Aorta (tissue), 5 donors: ENCODE measurements around the gene MMAB. TPM values are rescaled to one million over a fixed set of nuclear protein-coding genes. Genes with fewer than 3 reads are reported as not detected.
"Not testable (repeated sequence)": the region's sequence is repeated elsewhere in the genome, so short reads cannot be mapped to it uniquely, and the experiment has no call there.

Experiments
- ATAC-seq: fragments of 200-7000 bp; cut with Tn5 transposase; one replicate; pipeline ENCODE4 v1.9.1; 2022; ENCODE audit warnings: moderate library complexity; ENCODE audit not compliant: low FRiP score
- DNase-seq, 2 donors: peaks; one replicate each; pipeline ENCODE4 v3.0.0-alpha.2; 2020
- H3K27ac ChIP-seq, 2 donors: one replicate each; pipeline ENCODE4 v1.5.1; 2013; ENCODE audit warnings: low read length in 2 of 2, mild to moderate bottlenecking in 2 of 2, moderate library complexity in 2 of 2, control low read depth in 1 of 2, inconsistent platforms in 1 of 2, low read depth in 1 of 2
- H3K27me3 ChIP-seq, 2 donors: one replicate each; pipeline ENCODE4 v1.6.1; 2013; ENCODE audit warnings: control low read depth in 1 of 2, low read length in 1 of 2, mild to moderate bottlenecking in 1 of 2, moderate library complexity in 1 of 2; ENCODE audit not compliant: insufficient read depth in 2 of 2, control insufficient read depth in 1 of 2
- H3K36me3 ChIP-seq, 2 donors: one replicate each; pipeline ENCODE4 v1.6.1; 2013; ENCODE audit warnings: control low read depth in 1 of 2, low read length in 1 of 2, mild to moderate bottlenecking in 1 of 2; ENCODE audit not compliant: insufficient read depth in 2 of 2, control insufficient read depth in 1 of 2
- H3K4me1 ChIP-seq, 2 donors: one replicate each; pipeline ENCODE4 v1.6.1; 2013; ENCODE audit warnings: low read length in 2 of 2, control low read depth in 1 of 2, mild to moderate bottlenecking in 1 of 2, moderate library complexity in 1 of 2; ENCODE audit not compliant: insufficient read depth in 2 of 2, control insufficient read depth in 1 of 2
- H3K4me3 ChIP-seq, 2 donors: one replicate each; pipeline ENCODE4 v1.5.1; 2013; ENCODE audit warnings: low read length in 2 of 2, control low read depth in 1 of 2, mild to moderate bottlenecking in 1 of 2
- H3K9me3 ChIP-seq: one replicate; pipeline ENCODE4 v1.6.1; 2013; ENCODE audit warnings: mild to moderate bottlenecking, low read length; ENCODE audit not compliant: control insufficient read depth
- WGBS, 2 donors: extraction: QIAGEN DNeasy Blood & Tissue Kit; methylation state at CpG; one replicate each; pipeline ENCODE4 v1.1.7; 2013; 5-methylcytosine and 5-hydroxymethylcytosine counted together
- intact Hi-C, 2 donors: fragments of 100-400 bp; cut with DNase I; formaldehyde crosslinking; loops; one replicate each; pipeline versions ENCODE4 v1.14.2 to v1.15.0; 2022
- polyA plus RNA-seq, 2 donors: library from polyadenylated mRNA; stranded (reverse); fragments of 200-250 nt; gene quantifications; one replicate each; pipeline ENCODE4 v1.2.3, GENCODE V29; 2013
- total RNA-seq, 2 donors: library from RNA; stranded (reverse); fragmentation: NEBNext Ultra II Directional; extraction: Animal tissue kit (Norgen Biotek cat#: 25700); gene quantifications; one replicate each; pipeline ENCODE4 v1.2.1, GENCODE V29; 2021
- donor health status: healthy with polysubstance abuse.
- donor health status: Bipolar disorder and iron deficiency.
- donor health status: DM: no; HTN: no; CAD: no.
- donor health status: DM: no; HTN: no; CAD: no.
- donor health status: DM: yes; HTN: yes; CAD: no.

MMAB gene
- total and polyA plus RNA-seq, 4 donors: 17.8 to 32.8 (median 28.7) TPM

GRCh38 chr12:109606320-109607028 is 33.2 kb upstream of the MMAB start:
- H3K27me3 ChIP-seq: no peaks in the 10 kb centered on the region
- no peak for DNase-seq
- no peaks in the 10 kb centered on the region for H3K36me3 ChIP-seq
- intact Hi-C loops: no loop called here
- no peak overlapping the region for H3K27ac ChIP-seq
- peaks cover 2% of the 10 kb centered on the region for H3K9me3 ChIP-seq
- WGBS, 2 donors: 6 to 7% methylated on average over 27 to 30 of the region's 30 CpGs
- H3K4me3 ChIP-seq: no peak overlapping the region
- H3K4me1 ChIP-seq: no peaks in the 10 kb centered on the region
- ATAC-seq: no peak

DNA sequence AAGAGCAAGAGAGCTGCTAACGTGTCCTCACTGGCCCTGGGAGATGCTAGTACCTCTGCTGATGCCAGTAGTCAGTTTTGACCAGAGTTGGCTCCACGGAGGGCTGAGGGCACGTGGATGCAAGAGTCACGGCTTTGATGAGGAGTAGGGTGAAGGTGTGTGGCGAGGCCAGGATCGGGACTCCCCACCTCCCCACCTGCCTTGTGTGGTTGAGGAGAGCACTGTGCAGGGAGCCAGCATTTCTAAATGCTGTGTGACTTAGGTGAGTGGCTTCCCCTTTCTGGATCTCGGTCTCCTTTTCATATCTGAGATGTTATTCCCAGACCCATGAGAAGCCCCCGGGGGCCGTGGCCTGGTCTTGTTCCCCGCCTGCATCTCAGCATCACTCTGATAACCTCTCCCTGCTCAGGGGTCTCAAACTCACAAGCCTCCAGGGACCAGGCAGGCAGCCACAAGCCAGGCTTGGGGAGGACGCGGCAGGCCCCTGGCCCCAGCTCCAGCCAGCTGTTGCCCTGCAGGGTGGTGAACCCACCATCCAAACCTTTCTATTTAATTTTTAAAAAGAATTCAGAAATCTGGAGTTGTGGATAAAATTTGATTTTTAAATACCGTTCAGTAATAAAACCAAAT is 32.4 kb upstream of the MMAB start:
- Histone ChIP-seq H3K4me1 (no peaks in the 10 kb centered on the region), H3K27me3 (no peaks in the 10 kb centered on the region)
- 88 to 90% methylated on average over 13 of the region's 13 CpGs for WGBS, 2 donors

GRCh38 chr12:109605016-109605415 is 31.7 kb upstream of the MMAB start:
- Histone ChIP-seq H3K36me3 (no peaks in the 10 kb centered on the region), H3K27ac (no peak overlapping the region), H3K4me1 (no peaks in the 10 kb centered on the region), H3K27me3 (no peaks in the 10 kb centered on the region), H3K9me3 (no peaks in the 10 kb centered on the region), H3K4me3 (no peak overlapping the region)
- DNase-seq (no peak), ATAC-seq (no peak)
- WGBS, 2 donors: 91 to 94% methylated on average over 5 of the region's 5 CpGs
- intact Hi-C loops: no loop called here

More for the DNA sequence above, 32.4 kb upstream of the MMAB start:
- no peaks in the 10 kb centered on the region for H3K36me3 ChIP-seq
- DNase-seq: no peak
- H3K4me3 ChIP-seq: no peak overlapping the region
- H3K9me3 ChIP-seq: peaks cover 2% of the 10 kb centered on the region
- intact Hi-C loops: no loop called here
- ATAC-seq: no peak
- H3K27ac ChIP-seq: no peak overlapping the region

DNA sequence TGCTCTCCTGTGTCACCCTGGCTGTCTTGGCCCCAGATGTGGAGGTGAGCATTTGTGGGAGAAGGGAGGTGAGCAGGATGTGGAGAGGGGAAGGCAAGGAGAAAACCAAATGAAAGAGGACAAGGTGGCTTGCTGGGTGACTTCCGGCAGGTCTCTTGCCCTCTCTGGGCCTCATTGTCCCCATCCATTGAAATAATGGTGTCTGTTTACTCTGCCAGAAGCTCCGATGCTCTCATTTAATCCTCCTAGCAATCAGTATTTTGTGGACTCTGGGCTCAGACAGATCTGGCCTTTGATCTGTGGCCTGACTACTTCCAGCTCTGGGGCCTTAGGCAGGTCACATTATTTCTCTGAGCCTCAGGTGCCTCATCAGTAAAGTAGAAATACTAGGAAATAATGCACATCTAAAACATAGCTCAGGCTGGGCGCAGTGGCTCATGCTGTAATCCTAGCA is 30.9 kb upstream of the MMAB start:
- Histone ChIP-seq H3K9me3 (no peaks in the 10 kb centered on the region), H3K27ac (no peak overlapping the region), H3K27me3 (no peaks in the 10 kb centered on the region), H3K4me3 (no peak overlapping the region), H3K36me3 (no peaks in the 10 kb centered on the region), H3K4me1 (no peaks in the 10 kb centered on the region)
- ATAC-seq (no peak), DNase-seq (no peak)
- WGBS, 2 donors: 92 to 97% methylated on average over 3 of the region's 3 CpGs
- intact Hi-C loops: no loop called here

- intact Hi-C loops, ATAC-seq, H3K4me3 ChIP-seq, H3K27me3 ChIP-seq, DNase-seq, H3K4me1 ChIP-seq, H3K36me3 ChIP-seq, H3K9me3 ChIP-seq, H3K27ac ChIP-seq: not testable (repeated sequence)
- 91 to 93% methylated on average over 5 of the region's 5 CpGs for WGBS, 2 donors
Observed at GRCh38 chr12:109602132-109602531, 28.8 kb upstream of the MMAB start.

DNA sequence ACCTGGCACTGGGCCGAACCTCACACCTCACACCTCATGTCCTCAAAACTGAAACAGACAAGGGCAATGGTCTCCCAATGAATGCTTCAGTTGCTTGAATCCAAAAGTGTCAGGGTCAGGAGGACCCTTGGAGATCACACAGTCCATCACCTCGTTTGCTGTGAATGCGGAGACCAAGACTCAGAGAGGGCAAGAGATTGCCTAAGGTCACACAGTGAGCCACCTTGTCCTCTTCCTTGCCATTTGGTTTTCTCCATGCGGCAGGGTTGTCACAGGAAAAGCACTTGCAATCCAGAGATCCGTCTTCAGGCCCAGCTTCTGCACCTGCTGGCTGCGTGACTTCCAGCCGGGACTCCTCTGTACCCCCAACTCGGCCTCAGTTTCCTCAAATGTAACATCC is 28.3 kb upstream of the MMAB start:
- Histone ChIP-seq H3K9me3 (no peaks in the 10 kb centered on the region), H3K4me1 (no peaks in the 10 kb centered on the region), H3K27ac (no peak overlapping the region), H3K4me3 (no peak overlapping the region), H3K36me3 (no peaks in the 10 kb centered on the region), H3K27me3 (no peaks in the 10 kb centered on the region)
- intact Hi-C loops: no loop called here
- 91 to 92% methylated on average over 8 of the region's 8 CpGs for WGBS, 2 donors
- no peak for ATAC-seq
- DNase-seq: no peak

DNA sequence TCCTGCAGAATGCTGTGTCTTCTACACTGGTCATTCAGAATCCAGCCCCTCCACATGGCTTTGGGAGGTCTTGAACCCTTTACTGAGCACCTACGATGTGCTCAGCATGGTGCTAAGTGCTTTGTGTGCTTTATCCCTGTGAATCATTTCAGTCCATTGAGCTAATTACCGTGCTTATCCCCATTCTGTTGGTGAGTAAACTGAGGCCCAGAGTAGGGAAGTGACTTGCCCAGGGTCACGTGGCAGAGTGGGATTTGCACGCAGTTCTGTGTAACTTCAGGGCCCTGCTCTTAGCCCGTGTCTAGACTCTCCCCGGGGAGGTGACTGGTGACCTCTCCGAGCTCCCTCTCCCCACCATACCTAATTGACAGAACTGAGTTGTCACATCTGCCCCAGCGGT is 27.7 kb upstream of the MMAB start:
- intact Hi-C loops: no loop called here
- no peaks in the 10 kb centered on the region for H3K9me3 ChIP-seq
- ATAC-seq: no peak
- no peaks in the 10 kb centered on the region for H3K27me3 ChIP-seq
- no peaks in the 10 kb centered on the region for H3K4me1 ChIP-seq
- no peaks in the 10 kb centered on the region for H3K36me3 ChIP-seq
- H3K4me3 ChIP-seq: no peak overlapping the region
- 94 to 96% methylated on average over 8 of the region's 8 CpGs for WGBS, 2 donors
- no peak overlapping the region for H3K27ac ChIP-seq
- no peak for DNase-seq

DNA sequence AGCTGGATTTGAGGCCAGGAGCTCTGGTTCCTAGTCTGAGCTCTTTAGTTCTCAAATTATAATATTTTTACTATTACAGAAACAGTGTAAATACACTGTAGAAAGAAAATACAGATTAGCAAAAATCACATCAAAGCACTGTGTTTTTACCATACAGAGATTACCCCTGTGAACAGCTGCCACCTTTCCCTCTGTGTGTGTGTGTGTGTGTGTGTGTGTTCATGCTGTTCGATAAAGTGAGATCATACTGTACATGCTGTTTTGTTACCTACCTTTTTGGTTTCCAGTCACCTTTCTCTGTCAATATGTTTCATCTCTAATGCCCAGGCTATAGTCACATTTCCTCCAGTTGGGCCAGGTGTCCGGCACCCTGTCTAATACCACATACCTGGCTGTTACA is 27.2 kb upstream of the MMAB start:
- no peak for DNase-seq
- Histone ChIP-seq H3K4me1 (no peaks in the 10 kb centered on the region), H3K36me3 (no peaks in the 10 kb centered on the region), H3K4me3 (no peak overlapping the region), H3K9me3 (no peaks in the 10 kb centered on the region), H3K27me3 (no peaks in the 10 kb centered on the region), H3K27ac (no peak overlapping the region)
- 91 to 94% methylated on average over 2 of the region's 2 CpGs for WGBS, 2 donors
- intact Hi-C loops: no loop called here
- no peak for ATAC-seq

DNA sequence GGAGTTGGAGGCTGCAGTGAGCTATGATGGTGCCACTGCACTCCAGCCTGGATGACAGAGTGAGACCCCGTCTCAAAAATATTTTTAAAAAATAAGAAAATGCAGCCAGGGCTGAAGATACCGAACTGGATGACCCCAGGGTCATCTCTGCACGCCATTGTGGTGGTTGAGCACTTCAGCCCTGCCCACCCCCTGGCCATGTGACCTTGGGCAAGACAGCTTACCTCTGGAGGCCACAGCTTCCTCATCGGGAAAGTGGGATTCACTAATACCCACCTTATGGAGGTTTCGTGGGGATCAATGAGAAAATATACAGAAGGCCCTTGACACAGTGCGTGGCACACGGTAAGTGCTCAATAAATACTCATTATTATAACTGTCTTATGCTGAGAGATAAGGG is 25.8 kb upstream of the MMAB start:
- intact Hi-C loops: loop anchor here (10.0 kb wide), 1 partner anchor 276 kb away; no protein-coding TSS in a partner anchor

More for the DNA sequence above, 25.8 kb upstream of the MMAB start:
- H3K27ac ChIP-seq: no peak overlapping the region
- ATAC-seq: no peak
- no peaks in the 10 kb centered on the region for H3K9me3 ChIP-seq
- DNase-seq: no peak
- no peaks in the 10 kb centered on the region for H3K27me3 ChIP-seq
- no peaks in the 10 kb centered on the region for H3K4me1 ChIP-seq
- 89 to 94% methylated on average over 7 of the region's 7 CpGs for WGBS, 2 donors
- H3K36me3 ChIP-seq: peaks cover 0 to 3% of the 10 kb centered on the region in 2 donors
- H3K4me3 ChIP-seq: no peak overlapping the region
